ENCODE results near the gene CNPY1. TPM values are rescaled to one million over a fixed set of nuclear protein-coding genes. Genes with fewer than 3 reads are reported as not detected.

The CNPY1 gene
- total RNA-seq, 2 experiments from 2014 or later = not detected

- H3K27me3 ChIP-seq (ENCODE audit: control insufficient read depth in 1 of 2, insufficient read depth in 2 of 2, low read length in 2 of 2) = peaks cover 0 to 6% of the 10 kb centered on the region in 2 experiments
- H3K4me1 Mint-ChIP-seq (ENCODE audit: low read depth) = no peaks in the 10 kb centered on the region
- H3K4me1 ChIP-seq (ENCODE audit: insufficient read depth, low read length) = no peaks in the 10 kb centered on the region
- H3K27me3 Mint-ChIP-seq = peaks cover 12% of the 10 kb centered on the region
- H3K36me3 ChIP-seq (ENCODE audit: insufficient read depth, low read length) = no peaks in the 10 kb centered on the region
- H3K36me3 Mint-ChIP-seq (ENCODE audit: low read depth) = no peaks in the 10 kb centered on the region
- H3K27ac Mint-ChIP-seq = no peak overlapping the region
- no peaks in the 10 kb centered on the region for H3K9me3 Mint-ChIP-seq
- no peak overlapping the region for H3K4me3 ChIP-seq (ENCODE audit: low read length)
- no peak for TF ChIP-seq CTCF (IDR thresholded peaks at IDR 0.05)
- DNase-seq (no peak), ATAC-seq (ENCODE audit: poor library complexity) (no peak)
- CTCF ChIA-PET = no interaction called here
- intact Hi-C loops (cut with DNase I, micrococcal nuclease) = no loop called here
- H3K9me3 ChIP-seq (ENCODE audit: control insufficient read depth in 1 of 2, insufficient read depth in 1 of 2, low read length in 2 of 2) = no peaks in the 10 kb centered on the region
- POLR2A ChIA-PET = no interaction called here
- no peak overlapping the region for H3K4me3 Mint-ChIP-seq
- no peak overlapping the region for H3K27ac ChIP-seq (ENCODE audit: low read depth in 1 of 2, low read length in 2 of 2)
Measured at GRCh38 chr7:155571581-155572345, 25.4 kb upstream of the CNPY1 start.

- Histone ChIP-seq H3K9me3 (ENCODE audit: control insufficient read depth in 1 of 2, insufficient read depth in 1 of 2, low read length in 2 of 2) (peaks cover 0 to 3% of the 10 kb centered on the region in 2 experiments), H3K4me1 (ENCODE audit: insufficient read depth, low read length) (no peaks in the 10 kb centered on the region), H3K27ac (ENCODE audit: low read depth in 1 of 2, low read length in 2 of 2) (no peak overlapping the region), H3K4me3 (ENCODE audit: low read length) (no peak overlapping the region), H3K27me3 (ENCODE audit: control insufficient read depth in 1 of 2, insufficient read depth in 2 of 2, low read length in 2 of 2) (peaks cover 0 to 6% of the 10 kb centered on the region in 2 experiments), H3K36me3 (ENCODE audit: insufficient read depth, low read length) (no peaks in the 10 kb centered on the region)
- CTCF ChIA-PET = no interaction called here
- TF ChIP-seq CTCF (IDR thresholded peaks at IDR 0.05) = no peak
- no peaks in the 10 kb centered on the region for H3K36me3 Mint-ChIP-seq (ENCODE audit: low read depth)
- POLR2A ChIA-PET = no interaction called here
- DNase-seq = no peak
- intact Hi-C loops (cut with DNase I, micrococcal nuclease) = no loop called here
- ATAC-seq (ENCODE audit: poor library complexity) = no peak
- H3K4me3 Mint-ChIP-seq = no peak overlapping the region
- peaks cover 12% of the 10 kb centered on the region for H3K27me3 Mint-ChIP-seq
- no peaks in the 10 kb centered on the region for H3K9me3 Mint-ChIP-seq
- no peaks in the 10 kb centered on the region for H3K4me1 Mint-ChIP-seq (ENCODE audit: low read depth)
- H3K27ac Mint-ChIP-seq = no peak overlapping the region
Measured at GRCh38 chr7:155570991-155571390, 24.6 kb upstream of the CNPY1 start.

- TF ChIP-seq CTCF (IDR thresholded peaks at IDR 0.05) = no peak
- ChIA-PET POLR2A (no interaction called here), CTCF (no interaction called here)
- H3K27me3 ChIP-seq (ENCODE audit: control insufficient read depth in 1 of 2, insufficient read depth in 2 of 2, low read length in 2 of 2) = peaks cover 0 to 6% of the 10 kb centered on the region in 2 experiments
- Mint-ChIP-seq H3K4me3 (no peak overlapping the region), H3K27me3 (peaks cover 12% of the 10 kb centered on the region), H3K9me3 (no peaks in the 10 kb centered on the region), H3K4me1 (ENCODE audit: low read depth) (no peaks in the 10 kb centered on the region), H3K27ac (no peak overlapping the region), H3K36me3 (ENCODE audit: low read depth) (no peaks in the 10 kb centered on the region)
- no peak overlapping the region for H3K4me3 ChIP-seq (ENCODE audit: low read length)
- H3K36me3 ChIP-seq (ENCODE audit: insufficient read depth, low read length) = no peaks in the 10 kb centered on the region
- intact Hi-C loops (cut with DNase I, micrococcal nuclease) = no loop called here
- H3K4me1 ChIP-seq (ENCODE audit: insufficient read depth, low read length) = no peaks in the 10 kb centered on the region
- DNase-seq (no peak), ATAC-seq (ENCODE audit: poor library complexity) (no peak)
- H3K9me3 ChIP-seq (ENCODE audit: control insufficient read depth in 1 of 2, insufficient read depth in 1 of 2, low read length in 2 of 2) = peaks cover 0 to 3% of the 10 kb centered on the region in 2 experiments
- H3K27ac ChIP-seq (ENCODE audit: low read depth in 1 of 2, low read length in 2 of 2) = no peak overlapping the region
Measured at GRCh38 chr7:155570171-155570958, 24.0 kb upstream of the CNPY1 start.

Data from CD4-positive, alpha-beta T cell (primary cell).